KMS-11 (cell line): ENCODE measurements around the gene CHPF.

Source experiments
- H2AFZ ChIP-seq: fragments of 200-600 bp; sonication (generic); 2 replicates; pipeline ENCODE4 v1.6.1; 2016; ENCODE audit warnings: antibody characterized with exemption, mixed run types, low read depth
- H3K27ac ChIP-seq: fragments of 200-600 bp; sonication (generic); 2 replicates; pipeline ENCODE4 v1.6.1; 2016; ENCODE audit warnings: mild to moderate bottlenecking, mixed run types
- H3K27me3 ChIP-seq: fragments of 200-600 bp; sonication (generic); 2 replicates; pipeline ENCODE4 v1.6.1; 2017; ENCODE audit warnings: mild to moderate bottlenecking, low read depth, mixed run types, moderate library complexity; ENCODE audit not compliant: insufficient read depth
- H3K36me3 ChIP-seq: fragments of 200-600 bp; sonication (generic); 2 replicates; pipeline ENCODE4 v1.6.1; 2017; ENCODE audit warnings: mild to moderate bottlenecking, mixed run types; ENCODE audit not compliant: insufficient read depth
- H3K4me1 ChIP-seq: fragments of 200-600 bp; sonication (generic); 2 replicates; pipeline ENCODE4 v1.6.1; 2016; ENCODE audit warnings: mild to moderate bottlenecking, low read depth, mixed run types; ENCODE audit not compliant: poor library complexity, severe bottlenecking
- H3K4me2 ChIP-seq: fragments of 200-600 bp; sonication (generic); 2 replicates; pipeline ENCODE4 v1.7.0; 2016; ENCODE audit warnings: mild to moderate bottlenecking, mixed run types
- H3K4me3 ChIP-seq: fragments of 200-600 bp; sonication (generic); IDR thresholded peaks from 2 replicates; pipeline ENCODE4 v1.6.1; 2017; ENCODE audit warnings: low read depth, low read length, mixed read lengths; ENCODE audit not compliant: insufficient read depth
- H3K79me2 ChIP-seq: fragments of 200-600 bp; sonication (generic); 2 replicates; pipeline ENCODE4 v1.6.1; 2016; ENCODE audit warnings: low read depth, mixed run types; ENCODE audit not compliant: insufficient read depth
- H3K9ac ChIP-seq: fragments of 200-600 bp; sonication (generic); 2 replicates; pipeline ENCODE4 v1.6.1; 2016; ENCODE audit warnings: mild to moderate bottlenecking, mixed run types
- H4K20me1 ChIP-seq: fragments of 200-600 bp; sonication (generic); 2 replicates; pipeline ENCODE4 v1.6.1; 2016; ENCODE audit warnings: mild to moderate bottlenecking, mixed run types; ENCODE audit not compliant: insufficient read depth
- CTCF ChIP-seq: fragments of 200-600 bp; sonication (generic); conservative IDR thresholded peaks from 2 replicates; pipeline ENCODE4 v1.6.1; 2017; ENCODE audit warnings: low read depth, mild to moderate bottlenecking, antibody characterized with exemption, low read length, moderate library complexity, mixed read lengths

The CHPF gene

GRCh38 chr2:219537657-219538488 lies 5.7 kb downstream of the CHPF start:
- no peak overlapping the region for H3K27ac ChIP-seq

GRCh38 chr2:219536967-219537366 lies 6.6 kb downstream of the CHPF start:
- Histone ChIP-seq H4K20me1 (no peaks in the 10 kb centered on the region), H3K27me3 (peaks cover 19% of the 10 kb centered on the region; the same call in 1 of the 2 replicates), H3K4me2 (no peak overlapping the region), H3K27ac (no peak overlapping the region), H3K4me3 (no peak overlapping the region), H3K36me3 (no peaks in the 10 kb centered on the region), H2AFZ (no peak overlapping the region), H3K79me2 (no peaks in the 10 kb centered on the region), H3K4me1 (peaks cover 4% of the 10 kb centered on the region), H3K9ac (no peak overlapping the region)
- TF ChIP-seq CTCF: no peak

More at GRCh38 chr2:219537657-219538488, 5.7 kb downstream of the CHPF start:
- no peaks in the 10 kb centered on the region for H3K36me3 ChIP-seq
- peaks cover 4% of the 10 kb centered on the region for H3K4me1 ChIP-seq
- H3K4me3 ChIP-seq: no peak overlapping the region
- no peaks in the 10 kb centered on the region for H3K79me2 ChIP-seq
- no peak overlapping the region for H3K4me2 ChIP-seq
- no peaks in the 10 kb centered on the region for H4K20me1 ChIP-seq
- no peak for TF ChIP-seq CTCF
- H3K9ac ChIP-seq: no peak overlapping the region
- H2AFZ ChIP-seq: no peak overlapping the region
- peaks cover 10% of the 10 kb centered on the region; the same call in 1 of the 2 replicates for H3K27me3 ChIP-seq

GRCh38 chr2:219536425-219536824 lies 7.2 kb downstream of the CHPF start:
- TF ChIP-seq CTCF: no peak
- Histone ChIP-seq H3K4me2 (no peak overlapping the region), H3K27me3 (peaks cover 24% of the 10 kb centered on the region), H3K9ac (no peak overlapping the region), H3K79me2 (no peaks in the 10 kb centered on the region), H4K20me1 (no peaks in the 10 kb centered on the region), H3K27ac (no peak overlapping the region), H3K36me3 (no peaks in the 10 kb centered on the region), H3K4me1 (peaks cover 3% of the 10 kb centered on the region), H3K4me3 (no peak overlapping the region), H2AFZ (no peak overlapping the region)

- no peaks in the 10 kb centered on the region for H4K20me1 ChIP-seq
- H3K36me3 ChIP-seq: no peaks in the 10 kb centered on the region
- TF ChIP-seq CTCF: no peak
- H2AFZ ChIP-seq: no peak overlapping the region
- H3K4me1 ChIP-seq: no peaks in the 10 kb centered on the region
- no peak overlapping the region for H3K4me3 ChIP-seq
- H3K27ac ChIP-seq: no peak overlapping the region
- peaks cover 38% of the 10 kb centered on the region for H3K27me3 ChIP-seq
- no peaks in the 10 kb centered on the region for H3K79me2 ChIP-seq
- no peak overlapping the region for H3K4me2 ChIP-seq
- H3K9ac ChIP-seq: no peak overlapping the region
Measured at GRCh38 chr2:219533930-219534661, 9.5 kb downstream of the CHPF start.
